ENCODE measurements around the gene RASGEF1B. TPM values are rescaled to one million over a fixed set of nuclear protein-coding genes. Genes with fewer than 3 reads are reported as not detected.
"Not testable (repeated sequence)": the region's sequence is repeated elsewhere in the genome, so short reads cannot be mapped to it uniquely, and the experiment has no call there.

RASGEF1B gene
- total and polyA plus RNA-seq, 2 donors from 2014 or later, result 8.3 to 15.0 TPM

- no peaks in the 10 kb centered on the region for H3K27me3 ChIP-seq (ENCODE audit: control insufficient read depth, insufficient read depth, low read length)
- DNase-seq (no peak), FAIRE-seq (no peak)
- no peak overlapping the region for H3K4me3 ChIP-seq (ENCODE audit: low read length in 3 of 3)
- intact Hi-C loops (cut with DNase I), result loop anchor here (10.0 kb wide), 1 partner anchor 797 kb away; no protein-coding TSS in a partner anchor
- no peak for TF ChIP-seq CTCF (IDR thresholded peaks at IDR 0.05; ENCODE audit: borderline replicate concordance, extremely low read depth, insufficient read depth)
- no peaks in the 10 kb centered on the region for H3K36me3 ChIP-seq (ENCODE audit: control insufficient read depth in 2 of 3, insufficient read depth in 3 of 3, low read length in 3 of 3)
- H3K4me1 ChIP-seq (ENCODE audit: control insufficient read depth in 2 of 3, insufficient read depth in 2 of 3, low read depth in 1 of 3, low read length in 3 of 3), result no peaks in the 10 kb centered on the region
- H3K9me3 ChIP-seq (ENCODE audit: control insufficient read depth in 2 of 3, insufficient read depth in 1 of 3, low read length in 3 of 3), result no peaks in the 10 kb centered on the region
- H3K9ac ChIP-seq (ENCODE audit: low read length in 3 of 3), result no peak overlapping the region
- no peak overlapping the region for H3K27ac ChIP-seq (ENCODE audit: low read depth in 2 of 2, low read length in 2 of 2)
Measured at GRCh38 chr4:81407726-81408125, 64.0 kb downstream of the RASGEF1B start.

GRCh38 chr4:81406481-81406880 is 65.2 kb downstream of the RASGEF1B start:
- not testable (repeated sequence) for H3K36me3 ChIP-seq (ENCODE audit: control insufficient read depth in 2 of 3, insufficient read depth in 3 of 3, low read length in 3 of 3); DNase-seq; H3K4me1 ChIP-seq (ENCODE audit: control insufficient read depth in 2 of 3, insufficient read depth in 2 of 3, low read depth in 1 of 3, low read length in 3 of 3); H3K27me3 ChIP-seq (ENCODE audit: control insufficient read depth, insufficient read depth, low read length); H3K27ac ChIP-seq (ENCODE audit: low read depth in 2 of 2, low read length in 2 of 2); H3K9me3 ChIP-seq (ENCODE audit: control insufficient read depth in 2 of 3, insufficient read depth in 1 of 3, low read length in 3 of 3); H3K9ac ChIP-seq (ENCODE audit: low read length in 3 of 3); FAIRE-seq
- intact Hi-C loops (cut with DNase I), result loop anchor here (10.0 kb wide), 1 partner anchor 798 kb away; no protein-coding TSS in a partner anchor
- H3K4me3 ChIP-seq (ENCODE audit: low read length in 3 of 3), result peak overlapping the region in 1 of 3 donors; percentile 26

- Histone ChIP-seq H3K9me3 (ENCODE audit: control insufficient read depth in 2 of 3, insufficient read depth in 1 of 3, low read length in 3 of 3) (no peaks in the 10 kb centered on the region), H3K27ac (ENCODE audit: low read depth in 2 of 2, low read length in 2 of 2) (no peak overlapping the region), H3K36me3 (ENCODE audit: control insufficient read depth in 2 of 3, insufficient read depth in 3 of 3, low read length in 3 of 3) (no peaks in the 10 kb centered on the region), H3K4me3 (ENCODE audit: low read length in 3 of 3) (peak overlapping the region in 2 of 3 donors; percentile 26 to 31), H3K9ac (ENCODE audit: low read length in 3 of 3) (no peak overlapping the region), H3K27me3 (ENCODE audit: control insufficient read depth, insufficient read depth, low read length) (no peaks in the 10 kb centered on the region), H3K4me1 (ENCODE audit: control insufficient read depth in 2 of 3, insufficient read depth in 2 of 3, low read depth in 1 of 3, low read length in 3 of 3) (no peaks in the 10 kb centered on the region)
- DNase-seq (peak in 3 of 5 donors; percentile 40 to 94 (median 91)), FAIRE-seq (peak; percentile 97)
- intact Hi-C loops (cut with DNase I), result loop anchor here (10.0 kb wide), 1 partner anchor 799 kb away; no protein-coding TSS in a partner anchor
- TF ChIP-seq CTCF (IDR thresholded peaks at IDR 0.05; ENCODE audit: borderline replicate concordance, extremely low read depth, insufficient read depth), result peak; percentile 78
Measured at GRCh38 chr4:81405900-81406401, 65.8 kb downstream of the RASGEF1B start.

- TF ChIP-seq CTCF (IDR thresholded peaks at IDR 0.05; ENCODE audit: borderline replicate concordance, extremely low read depth, insufficient read depth), result no peak
- FAIRE-seq (no peak), DNase-seq (no peak)
- Histone ChIP-seq H3K4me3 (ENCODE audit: low read length in 3 of 3) (no peak overlapping the region), H3K9ac (ENCODE audit: low read length in 3 of 3) (no peak overlapping the region), H3K36me3 (ENCODE audit: control insufficient read depth in 2 of 3, insufficient read depth in 3 of 3, low read length in 3 of 3) (no peaks in the 10 kb centered on the region), H3K27ac (ENCODE audit: low read depth in 2 of 2, low read length in 2 of 2) (no peak overlapping the region), H3K4me1 (ENCODE audit: control insufficient read depth in 2 of 3, insufficient read depth in 2 of 3, low read depth in 1 of 3, low read length in 3 of 3) (no peaks in the 10 kb centered on the region), H3K27me3 (ENCODE audit: control insufficient read depth, insufficient read depth, low read length) (no peaks in the 10 kb centered on the region), H3K9me3 (ENCODE audit: control insufficient read depth in 2 of 3, insufficient read depth in 1 of 3, low read length in 3 of 3) (no peaks in the 10 kb centered on the region)
- intact Hi-C loops (cut with DNase I), result loop anchor here (10.0 kb wide), 1 partner anchor 800 kb away; no protein-coding TSS in a partner anchor
Measured at GRCh38 chr4:81404741-81405140, 67.0 kb downstream of the RASGEF1B start.

Data from kidney (tissue), 14 donors.